Esophagus squamous epithelium (tissue), 5 donors: ENCODE data around the gene WNT4. TPM values are rescaled to one million over a fixed set of nuclear protein-coding genes. Genes with fewer than 3 reads are reported as not detected.

Source experiments
- DNase-seq: peaks from one replicate; lab custom pipeline; 2025; lab: John Stamatoyannopoulos, UW
- H3K27ac ChIP-seq, 4 donors: fragments of 200-600 bp; sonication (generic); one replicate each; pipeline ENCODE4 v1.5.1; 2016 to 2019; ENCODE audit warnings: mild to moderate bottlenecking in 1 of 4
- H3K27me3 ChIP-seq, 4 donors: fragments of 200-600 bp; sonication (generic); 1 replicate in 3 of 4; 2 replicates in 1 of 4; pipeline versions ENCODE4 v1.5.1 to v1.6.0; 2017 to 2021; ENCODE audit warnings: antibody characterized with exemption in 1 of 4
- H3K36me3 ChIP-seq, 3 donors: fragments of 200-600 bp; sonication (generic); one replicate each; pipeline ENCODE4 v1.5.1; 2016 to 2019
- H3K4me1 ChIP-seq, 3 donors: fragments of 200-600 bp; sonication (generic); one replicate each; pipeline ENCODE4 v1.5.1; 2017 to 2019
- H3K4me3 ChIP-seq, 4 donors: fragments of 200-600 bp; sonication (generic); 1 replicate in 3 of 4; 2 replicates in 1 of 4; pipeline ENCODE4 v1.5.1; 2016 to 2019; ENCODE audit warnings: mild to moderate bottlenecking in 2 of 4, moderate library complexity in 1 of 4
- H3K9me3 ChIP-seq, 3 donors: fragments of 200-600 bp; sonication (generic); one replicate each; pipeline ENCODE4 v1.5.1; 2016 to 2019
- CTCF ChIP-seq, 6 experiments: fragments of 450-650 bp in 4 of 6; fragments of 200-600 bp in 2 of 6; sonication (generic) in 2 of 6; IDR thresholded peaks; one replicate each; pipeline ENCODE4 v1.5.1; 2016 to 2019; ENCODE audit warnings: antibody characterized with exemption in 6 of 6, mild to moderate bottlenecking in 4 of 6, moderate library complexity in 4 of 6
- POLR2A ChIP-seq, 4 donors: fragments of 450-650 bp; IDR thresholded peaks; one replicate each; pipeline ENCODE4 v1.6.1; 2017; ENCODE audit warnings: antibody characterized with exemption in 4 of 4, mild to moderate bottlenecking in 4 of 4, moderate library complexity in 3 of 4
- WGBS, 2 donors: methylation state at CpG; one replicate each; pipeline ENCODE4 v1.1.5; 2018; 5-methylcytosine and 5-hydroxymethylcytosine counted together
- intact Hi-C: fragments of 100-400 bp; cut with DNase I; formaldehyde crosslinking; loops from one replicate; pipeline ENCODE4 v1.15.0; 2022
- total RNA-seq, 4 donors: library from RNA; depleted of rRNA; stranded (reverse); fragments of >200 nt; gene quantifications; one replicate each; pipeline ENCODE4 v1.1.0, GENCODE V29; 2016
- donor health status: DM: yes; HTN: yes; CAD: no.

The WNT4 gene
- total RNA-seq, 4 donors from 2014 or later = 4.8 to 11.9 (median 6.6) TPM

GRCh38 chr1:22163137-22163536 is 20.2 kb upstream of the WNT4 start:
- no peaks in the 10 kb centered on the region for H3K36me3 ChIP-seq
- peaks cover 0 to 18% (median 3%) of the 10 kb centered on the region in 3 donors for H3K4me1 ChIP-seq
- WGBS, 2 donors = 40 to 93% methylated on average over 2 to 6 of the region's 14 CpGs
- intact Hi-C loops = no loop called here
- no peaks in the 10 kb centered on the region for H3K9me3 ChIP-seq
- TF ChIP-seq POLR2A (IDR thresholded peaks at IDR 0.05) = no peak
- no peak for TF ChIP-seq CTCF (IDR thresholded peaks at IDR 0.05)
- H3K27me3 ChIP-seq = no peaks in the 10 kb centered on the region
- no peak overlapping the region for H3K27ac ChIP-seq
- no peak for DNase-seq
- H3K4me3 ChIP-seq = no peak overlapping the region

GRCh38 chr1:22159891-22160290 is 17.0 kb upstream of the WNT4 start:
- Histone ChIP-seq H3K36me3 (no peaks in the 10 kb centered on the region), H3K27ac (no peak overlapping the region), H3K27me3 (no peaks in the 10 kb centered on the region), H3K9me3 (no peaks in the 10 kb centered on the region), H3K4me3 (no peak overlapping the region), H3K4me1 (peaks cover 0 to 5% (median 0%) of the 10 kb centered on the region in 3 donors)
- no peak for DNase-seq
- 87 to 93% methylated on average over 12 to 16 of the region's 17 CpGs for WGBS, 2 donors
- TF ChIP-seq POLR2A (IDR thresholded peaks at IDR 0.05) (no peak), CTCF (IDR thresholded peaks at IDR 0.05) (no peak)
- intact Hi-C loops = no loop called here

- Histone ChIP-seq H3K4me3 (no peak overlapping the region), H3K27ac (no peak overlapping the region), H3K36me3 (no peaks in the 10 kb centered on the region), H3K9me3 (no peaks in the 10 kb centered on the region), H3K4me1 (peaks cover 0 to under 1% (median 0%) of the 10 kb centered on the region in 3 donors), H3K27me3 (no peaks in the 10 kb centered on the region)
- WGBS, 2 donors = 76 to 94% methylated on average over 2 to 4 of the region's 4 CpGs
- DNase-seq = no peak
- intact Hi-C loops = no loop called here
- TF ChIP-seq CTCF (IDR thresholded peaks at IDR 0.05) (no peak), POLR2A (IDR thresholded peaks at IDR 0.05) (no peak)
Measured at GRCh38 chr1:22158654-22159053, 15.8 kb upstream of the WNT4 start.

GRCh38 chr1:22157359-22157966 is 14.6 kb upstream of the WNT4 start:
- no peak for DNase-seq
- Histone ChIP-seq H3K4me1 (no peaks in the 10 kb centered on the region), H3K27ac (no peak overlapping the region), H3K27me3 (no peaks in the 10 kb centered on the region), H3K36me3 (no peaks in the 10 kb centered on the region), H3K4me3 (no peak overlapping the region), H3K9me3 (no peaks in the 10 kb centered on the region)
- intact Hi-C loops = no loop called here
- 87 to 93% methylated on average over 5 of the region's 9 CpGs for WGBS, 2 donors
- TF ChIP-seq POLR2A (IDR thresholded peaks at IDR 0.05) (no peak), CTCF (IDR thresholded peaks at IDR 0.05) (no peak)

GRCh38 chr1:22155517-22155916 is 12.6 kb upstream of the WNT4 start:
- no peak for TF ChIP-seq CTCF (IDR thresholded peaks at IDR 0.05)
- TF ChIP-seq POLR2A (IDR thresholded peaks at IDR 0.05) = no peak
- Histone ChIP-seq H3K9me3 (no peaks in the 10 kb centered on the region), H3K36me3 (no peaks in the 10 kb centered on the region), H3K27ac (no peak overlapping the region), H3K4me1 (no peaks in the 10 kb centered on the region), H3K4me3 (no peak overlapping the region), H3K27me3 (no peaks in the 10 kb centered on the region)
- intact Hi-C loops = no loop called here
- no peak for DNase-seq
- WGBS, 2 donors = 77 to 84% methylated on average over 3 to 4 of the region's 4 CpGs
